BE2C (cell line): ENCODE measurements around the gene ATP5PF.

Experiments
- DNase-seq: peaks from one replicate; pipeline ENCODE4 v3.0.0-alpha.2; 2020
- H3K27me3 ChIP-seq: fragments of 250-450 bp; sonication (Bioruptor Pico); 2 replicates; pipeline ENCODE4 v1.5.1; 2020; ENCODE audit warnings: mild to moderate bottlenecking
- H3K36me3 ChIP-seq: fragments of 250-450 bp; sonication (Bioruptor Pico); 2 replicates; pipeline ENCODE4 v1.5.1; 2020; ENCODE audit warnings: mild to moderate bottlenecking
- H3K4me1 ChIP-seq: fragments of 250-450 bp; sonication (Bioruptor Pico); 2 replicates; pipeline ENCODE4 v1.5.1; 2020
- H3K4me3 ChIP-seq: 2 replicates; pipeline ENCODE4 v1.5.1; 2011; ENCODE audit warnings: low read depth, low read length
- H3K9me3 ChIP-seq: fragments of 250-450 bp; sonication (Bioruptor Pico); 2 replicates; pipeline ENCODE4 v1.5.1; 2020
- CTCF ChIP-seq: IDR thresholded peaks from 2 replicates; pipeline ENCODE4 v1.5.1; 2012; ENCODE audit warnings: mild to moderate bottlenecking, low read depth, low read length

Gene ATP5PF

GRCh38 chr21:25691976-25692375, 42.7 kb downstream of the ATP5PF start:
- Histone ChIP-seq H3K36me3 (0 out of 2 replicates have a peak, but pooled peaks cover 3% of the 10 kb centered on the region), H3K4me1 (no peaks in the 10 kb centered on the region), H3K9me3 (no peaks in the 10 kb centered on the region), H3K4me3 (no peak overlapping the region), H3K27me3 (no peaks in the 10 kb centered on the region)
- DNase-seq: no peak
- TF ChIP-seq CTCF: no peak

GRCh38 chr21:25689226-25689625, 45.5 kb downstream of the ATP5PF start:
- TF ChIP-seq CTCF: no peak
- no peak for DNase-seq
- 0 out of 2 replicates have a peak, but pooled peaks cover 1% of the 10 kb centered on the region for H3K36me3 ChIP-seq
- no peaks in the 10 kb centered on the region; the same call in 1 of the 2 replicates for H3K27me3 ChIP-seq
- H3K4me1 ChIP-seq: no peaks in the 10 kb centered on the region
- H3K9me3 ChIP-seq: no peaks in the 10 kb centered on the region
- H3K4me3 ChIP-seq: no peak overlapping the region

GRCh38 chr21:25688275-25689155, 46.2 kb downstream of the ATP5PF start:
- Histone ChIP-seq H3K4me3 (no peak overlapping the region), H3K36me3 (no peaks in the 10 kb centered on the region), H3K4me1 (no peaks in the 10 kb centered on the region), H3K9me3 (no peaks in the 10 kb centered on the region), H3K27me3 (no peaks in the 10 kb centered on the region; the same call in 1 of the 2 replicates)
- no peak for DNase-seq
- TF ChIP-seq CTCF: no peak

GRCh38 chr21:25687787-25688186, 46.9 kb downstream of the ATP5PF start:
- H3K4me1 ChIP-seq: no peaks in the 10 kb centered on the region
- no peak for DNase-seq
- H3K27me3 ChIP-seq: no peaks in the 10 kb centered on the region; the same call in 1 of the 2 replicates
- H3K4me3 ChIP-seq: no peak overlapping the region
- TF ChIP-seq CTCF: no peak
- H3K36me3 ChIP-seq: no peaks in the 10 kb centered on the region
- no peaks in the 10 kb centered on the region for H3K9me3 ChIP-seq

- DNase-seq: no peak
- no peaks in the 10 kb centered on the region for H3K4me1 ChIP-seq
- H3K9me3 ChIP-seq: no peaks in the 10 kb centered on the region
- TF ChIP-seq CTCF: no peak
- H3K4me3 ChIP-seq: no peak overlapping the region
- H3K36me3 ChIP-seq: no peaks in the 10 kb centered on the region
- no peaks in the 10 kb centered on the region; the same call in 1 of the 2 replicates for H3K27me3 ChIP-seq
Measured at GRCh38 chr21:25682382-25682781, 52.3 kb downstream of the ATP5PF start.

- Histone ChIP-seq H3K27me3 (no peaks in the 10 kb centered on the region), H3K4me1 (no peaks in the 10 kb centered on the region), H3K36me3 (no peaks in the 10 kb centered on the region), H3K4me3 (no peak overlapping the region), H3K9me3 (no peaks in the 10 kb centered on the region)
- TF ChIP-seq CTCF: no peak
- no peak for DNase-seq
Measured at GRCh38 chr21:25676451-25676850, 58.3 kb downstream of the ATP5PF start.
